SU-DHL-6 (cell line): Measurements from ENCODE around the gene ETF1.

Experiments
- CTCF ChIP-seq: fragments of 200-600 bp; sonication (generic); IDR thresholded peaks from one replicate; pipeline ENCODE4 v1.5.1; 2017; ENCODE audit warnings: antibody characterized with exemption, mild to moderate bottlenecking, low read length, moderate library complexity; ENCODE audit not compliant: insufficient read depth, poor library complexity, severe bottlenecking
- EZH2phosphoT487 ChIP-seq: fragments of 200-600 bp; sonication (generic), shearing (Covaris generic); conservative IDR thresholded peaks from 2 replicates; pipeline ENCODE4 v1.6.1; 2018; ENCODE audit warnings: mild to moderate bottlenecking, antibody characterized with exemption, low read length, moderate library complexity, mixed read lengths

- TF ChIP-seq CTCF, result no peak
- TF ChIP-seq EZH2phosphoT487, result no peak
Measured at GRCh38 chr5:138492560-138493045, 50.4 kb downstream of the ETF1 start.
